ENCODE data around the gene MRPS2. TPM values are rescaled to one million over a fixed set of nuclear protein-coding genes. Genes with fewer than 3 reads are reported as not detected.
"Not testable (repeated sequence)": the region's sequence is repeated elsewhere in the genome, so short reads cannot be mapped to it uniquely, and the experiment has no call there.

The MRPS2 gene
- total and polyA plus RNA-seq, 2 experiments from 2014 or later = 83.2 to 116 TPM

- TF ChIP-seq, protein P1, sequence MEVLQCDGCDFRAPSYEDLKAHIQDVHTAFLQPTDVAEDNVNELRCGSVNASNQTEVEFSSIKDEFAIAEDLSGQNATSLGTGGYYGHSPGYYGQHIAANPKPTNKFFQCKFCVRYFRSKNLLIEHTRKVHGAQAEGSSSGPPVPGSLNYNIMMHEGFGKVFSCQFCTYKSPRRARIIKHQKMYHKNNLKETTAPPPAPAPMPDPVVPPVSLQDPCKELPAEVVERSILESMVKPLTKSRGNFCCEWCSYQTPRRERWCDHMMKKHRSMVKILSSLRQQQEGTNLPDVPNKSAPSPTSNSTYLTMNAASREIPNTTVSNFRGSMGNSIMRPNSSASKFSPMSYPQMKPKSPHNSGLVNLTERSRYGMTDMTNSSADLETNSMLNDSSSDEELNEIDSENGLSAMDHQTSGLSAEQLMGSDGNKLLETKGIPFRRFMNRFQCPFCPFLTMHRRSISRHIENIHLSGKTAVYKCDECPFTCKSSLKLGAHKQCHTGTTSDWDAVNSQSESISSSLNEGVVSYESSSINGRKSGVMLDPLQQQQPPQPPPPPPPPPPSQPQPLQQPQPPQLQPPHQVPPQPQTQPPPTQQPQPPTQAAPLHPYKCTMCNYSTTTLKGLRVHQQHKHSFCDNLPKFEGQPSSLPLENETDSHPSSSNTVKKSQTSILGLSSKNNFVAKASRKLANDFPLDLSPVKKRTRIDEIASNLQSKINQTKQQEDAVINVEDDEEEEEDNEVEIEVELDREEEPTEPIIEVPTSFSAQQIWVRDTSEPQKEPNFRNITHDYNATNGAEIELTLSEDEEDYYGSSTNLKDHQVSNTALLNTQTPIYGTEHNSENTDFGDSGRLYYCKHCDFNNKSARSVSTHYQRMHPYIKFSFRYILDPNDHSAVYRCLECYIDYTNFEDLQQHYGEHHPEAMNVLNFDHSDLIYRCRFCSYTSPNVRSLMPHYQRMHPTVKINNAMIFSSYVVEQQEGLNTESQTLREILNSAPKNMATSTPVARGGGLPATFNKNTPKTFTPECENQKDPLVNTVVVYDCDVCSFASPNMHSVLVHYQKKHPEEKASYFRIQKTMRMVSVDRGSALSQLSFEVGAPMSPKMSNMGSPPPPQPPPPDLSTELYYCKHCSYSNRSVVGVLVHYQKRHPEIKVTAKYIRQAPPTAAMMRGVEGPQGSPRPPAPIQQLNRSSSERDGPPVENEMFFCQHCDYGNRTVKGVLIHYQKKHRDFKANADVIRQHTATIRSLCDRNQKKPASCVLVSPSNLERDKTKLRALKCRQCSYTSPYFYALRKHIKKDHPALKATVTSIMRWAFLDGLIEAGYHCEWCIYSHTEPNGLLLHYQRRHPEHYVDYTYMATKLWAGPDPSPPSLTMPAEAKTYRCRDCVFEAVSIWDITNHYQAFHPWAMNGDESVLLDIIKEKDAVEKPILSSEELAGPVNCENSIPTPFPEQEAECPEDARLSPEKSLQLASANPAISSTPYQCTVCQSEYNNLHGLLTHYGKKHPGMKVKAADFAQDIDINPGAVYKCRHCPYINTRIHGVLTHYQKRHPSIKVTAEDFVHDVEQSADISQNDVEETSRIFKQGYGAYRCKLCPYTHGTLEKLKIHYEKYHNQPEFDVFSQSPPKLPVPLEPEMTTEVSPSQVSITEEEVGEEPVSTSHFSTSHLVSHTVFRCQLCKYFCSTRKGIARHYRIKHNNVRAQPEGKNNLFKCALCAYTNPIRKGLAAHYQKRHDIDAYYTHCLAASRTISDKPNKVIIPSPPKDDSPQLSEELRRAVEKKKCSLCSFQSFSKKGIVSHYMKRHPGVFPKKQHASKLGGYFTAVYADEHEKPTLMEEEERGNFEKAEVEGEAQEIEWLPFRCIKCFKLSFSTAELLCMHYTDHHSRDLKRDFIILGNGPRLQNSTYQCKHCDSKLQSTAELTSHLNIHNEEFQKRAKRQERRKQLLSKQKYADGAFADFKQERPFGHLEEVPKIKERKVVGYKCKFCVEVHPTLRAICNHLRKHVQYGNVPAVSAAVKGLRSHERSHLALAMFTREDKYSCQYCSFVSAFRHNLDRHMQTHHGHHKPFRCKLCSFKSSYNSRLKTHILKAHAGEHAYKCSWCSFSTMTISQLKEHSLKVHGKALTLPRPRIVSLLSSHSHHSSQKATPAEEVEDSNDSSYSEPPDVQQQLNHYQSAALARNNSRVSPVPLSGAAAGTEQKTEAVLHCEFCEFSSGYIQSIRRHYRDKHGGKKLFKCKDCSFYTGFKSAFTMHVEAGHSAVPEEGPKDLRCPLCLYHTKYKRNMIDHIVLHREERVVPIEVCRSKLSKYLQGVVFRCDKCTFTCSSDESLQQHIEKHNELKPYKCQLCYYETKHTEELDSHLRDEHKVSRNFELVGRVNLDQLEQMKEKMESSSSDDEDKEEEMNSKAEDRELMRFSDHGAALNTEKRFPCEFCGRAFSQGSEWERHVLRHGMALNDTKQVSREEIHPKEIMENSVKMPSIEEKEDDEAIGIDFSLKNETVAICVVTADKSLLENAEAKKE (CRISPR knock-in tag; IDR thresholded peaks at IDR 0.05) = no peak
- TF ChIP-seq STAT1 (IDR thresholded peaks at IDR 0.05; ENCODE audit: unreplicated experiment) = no peak
- no peak for TF ChIP-seq ZNF114 (CRISPR knock-in tag; IDR thresholded peaks at IDR 0.05)
- TF ChIP-seq POLR2AphosphoS5 (IDR thresholded peaks at IDR 0.05; ENCODE audit: low read depth) = no peak
- TF ChIP-seq EZH2 (IDR thresholded peaks at IDR 0.05; ENCODE audit: low read depth, unreplicated experiment) = no peak
- TF ChIP-seq JUNB (IDR thresholded peaks at IDR 0.05; ENCODE audit: unreplicated experiment) = no peak
These were observed 47.6 kb downstream of the MRPS2 start (continued) for GRCh38 chr9:135547756-135548736.

DNA sequence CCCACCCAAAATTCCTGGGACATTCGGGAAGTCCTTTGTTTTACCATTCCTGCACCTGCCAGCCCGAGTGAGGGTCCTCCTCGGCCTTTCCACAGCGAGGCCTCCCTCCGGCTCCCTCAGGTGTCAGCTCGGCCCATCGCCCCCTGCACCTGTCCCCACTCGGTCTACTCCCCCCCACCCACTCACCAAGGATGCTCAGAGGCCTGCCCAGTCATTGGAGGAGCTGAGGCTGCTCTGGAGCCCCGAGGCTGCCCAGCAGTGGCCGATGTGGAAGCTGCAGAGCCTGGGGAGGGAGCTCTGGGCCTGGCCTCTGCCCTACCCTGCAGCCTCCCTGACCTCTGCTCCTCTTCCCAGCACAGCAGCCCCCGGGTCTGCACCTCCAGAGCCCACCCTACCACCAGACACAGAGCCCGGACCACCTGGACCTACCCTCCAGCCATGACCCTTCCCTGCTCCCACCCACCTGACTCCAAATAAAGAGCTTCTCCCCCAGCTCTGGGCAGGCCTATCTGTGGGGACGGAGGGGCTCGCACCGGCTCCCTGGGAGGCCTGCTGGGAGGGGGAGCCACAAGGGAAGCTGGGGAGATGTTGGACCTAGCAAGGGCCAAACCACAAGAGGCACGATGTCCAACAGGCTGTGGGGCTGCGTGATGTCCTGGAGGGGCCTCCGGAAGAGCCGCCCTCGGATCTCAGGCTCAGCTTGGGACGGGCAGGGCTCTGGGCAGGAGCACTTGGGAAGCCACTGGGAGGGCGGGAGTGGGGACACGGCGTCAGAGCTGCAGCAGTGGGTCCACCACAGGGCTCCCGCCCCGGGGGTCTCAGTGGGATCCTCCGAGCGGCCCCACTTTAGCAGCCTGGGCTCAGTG is 49.2 kb downstream of the MRPS2 start:
- ATAC-seq; H3K36me3 Mint-ChIP-seq (ENCODE audit: low read depth); H3K9me2 ChIP-seq (ENCODE audit: insufficient read depth); H3K4me1 Mint-ChIP-seq; DNase-seq (ENCODE audit: low spot score); H3K4me1 ChIP-seq (ENCODE audit: insufficient read depth); H3K27me3 ChIP-seq (ENCODE audit: insufficient read depth); H2AFZ ChIP-seq; H3K4me2 ChIP-seq; H3K27me3 Mint-ChIP-seq (ENCODE audit: insufficient read depth, low read depth, poor library complexity); H3K27ac Mint-ChIP-seq; H3K27ac ChIP-seq (ENCODE audit: low read depth); H3K9me3 Mint-ChIP-seq; H3K79me2 ChIP-seq (replicated peaks; ENCODE audit: insufficient read depth); H3K4me3 Mint-ChIP-seq; H3F3A ChIP-seq (replicated peaks; ENCODE audit: low read depth); H4K20me1 ChIP-seq (replicated peaks; ENCODE audit: insufficient read depth); H3K36me3 ChIP-seq (ENCODE audit: insufficient read depth); H3K4me3 ChIP-seq: not testable (repeated sequence)
